OCI-LY3 (cell line): ENCODE data around the gene TBX4.

Experiments used
- CTCF ChIP-seq: fragments of 200-600, 300-600 bp; sonication (generic); IDR thresholded peaks from 2 replicates; pipeline ENCODE4 v1.5.1; 2014; ENCODE audit warnings: antibody characterized with exemption, low read length, low read depth
- EZH2phosphoT487 ChIP-seq: fragments of 200-600 bp; shearing (Covaris generic); IDR thresholded peaks from 2 replicates; pipeline ENCODE4 v1.6.1; 2018; ENCODE audit warnings: antibody characterized with exemption, mixed run types, low read depth

GRCh38 chr17:61422869-61423268, 29.4 kb upstream of the TBX4 start:
- TF ChIP-seq CTCF (no peak), EZH2phosphoT487 (no peak)
